HCT116 (cell line): ENCODE measurements around the gene DCAF11. TPM values are rescaled to one million over a fixed set of nuclear protein-coding genes. Genes with fewer than 3 reads are reported as not detected.

ENCODE experiments used
- ATAC-seq: fragments of 200-7000 bp; cut with Tn5 transposase; 2 replicates; pipeline ENCODE4 v1.9.1; 2020; ENCODE audit warnings: mild to moderate bottlenecking, moderate library complexity
- BruUV-seq: library from RNA; stranded (reverse); fragments of 400-500 nt; replicated peaks from 2 replicates; lab custom pipeline; 2021; lab: Mats Ljungman, UMichigan
- CTCF ChIA-PET: fragments of 300-600 bp; sonication (Branson Sonifier 250); formaldehyde crosslinking; loops from one replicate; lab custom pipeline; 2021; ENCODE audit warnings: antibody characterized with exemption; lab: Charles Lee
- POLR2A ChIA-PET: fragments of 300-600, 350-600 bp; sonication (Branson Sonifier 250); formaldehyde crosslinking; loops from one replicate; lab custom pipeline; 2021; ENCODE audit warnings: antibody characterized with exemption; lab: Charles Lee
- RAD21 ChIA-PET, 2 experiments: fragments of 300-600 bp; sonication (Branson Sonifier 250); formaldehyde crosslinking; loops; one replicate each; lab custom pipeline; 2023; ENCODE audit warnings: low total read pairs in 2 of 2; ENCODE audit not compliant: uncharacterized antibody in 2 of 2, unreplicated experiment in 2 of 2, low non-redundant PET in 1 of 2; lab: Charles Lee
- DNase-seq: peaks from one replicate; pipeline ENCODE4 v3.0.0-alpha.2; 2010; ENCODE audit warnings: low read depth, low spot score
- H2AFZ ChIP-seq: fragments of 200-600 bp; shearing (Covaris generic), sonication (generic); 2 replicates; pipeline ENCODE4 v1.6.1; 2017; ENCODE audit warnings: low read depth, mixed run types, mixed read lengths, antibody characterized with exemption, low read length; ENCODE audit not compliant: poor library complexity, severe bottlenecking
- H3K27ac ChIP-seq: 2 replicates; pipeline ENCODE4 v1.5.1; 2012; ENCODE audit warnings: low read depth, low read length
- H3K27me3 ChIP-seq: fragments of 200-600 bp; sonication (generic); 2 replicates; pipeline ENCODE4 v1.6.1; 2016; ENCODE audit warnings: mixed run types, low read length, mixed read lengths; ENCODE audit not compliant: insufficient read depth
- H3K36me3 ChIP-seq, 2 experiments: fragments of 200-500 bp in 1 of 2; fragments of 200-600 bp in 1 of 2; sonication (Bioruptor generic) in 1 of 2; sonication (generic) in 1 of 2; 2 replicates each; pipeline versions ENCODE4 v1.5.1 to v1.6.1; 2014 to 2016; ENCODE audit warnings: low read length in 2 of 2, inconsistent platforms in 1 of 2, mixed read lengths in 1 of 2, mixed run types in 1 of 2; ENCODE audit not compliant: insufficient read depth in 2 of 2, control insufficient read depth in 1 of 2
- H3K4me1 ChIP-seq, 2 experiments: fragments of 200-600 bp in 1 of 2; sonication (generic) in 1 of 2; 2 replicates each; pipeline versions ENCODE4 v1.5.1 to v1.6.1; 2012 to 2017; ENCODE audit warnings: low read length in 2 of 2, inconsistent platforms in 1 of 2, mild to moderate bottlenecking in 1 of 2, mixed read lengths in 1 of 2, mixed run types in 1 of 2, moderate library complexity in 1 of 2; ENCODE audit not compliant: insufficient read depth in 2 of 2, control insufficient read depth in 1 of 2
- H3K4me2 ChIP-seq: fragments of 200-600 bp; sonication (generic); 2 replicates; pipeline ENCODE4 v1.6.1; 2017; ENCODE audit warnings: mixed run types, low read length, mixed read lengths
- H3K4me3 ChIP-seq, 2 experiments: fragments of 200-600 bp in 1 of 2; sonication (generic) in 1 of 2; replicated peaks in 1 of 2; 2 replicates each; pipeline ENCODE4 v1.5.1; 2011 to 2016; ENCODE audit warnings: low read length in 2 of 2, control low read depth in 1 of 2, low read depth in 1 of 2, mild to moderate bottlenecking in 1 of 2, mixed read lengths in 1 of 2, mixed run types in 1 of 2
- H3K79me2 ChIP-seq: fragments of 200-600 bp; sonication (generic); 2 replicates; pipeline ENCODE4 v1.6.1; 2017; ENCODE audit warnings: mild to moderate bottlenecking, mixed run types, low read length, moderate library complexity, mixed read lengths; ENCODE audit not compliant: insufficient read depth
- H3K9ac ChIP-seq: fragments of 200-600 bp; sonication (generic); 2 replicates; pipeline ENCODE4 v1.6.1; 2016; ENCODE audit warnings: low read length, mixed read lengths
- H3K9me2 ChIP-seq: fragments of 200-600 bp; sonication (generic), shearing (Covaris generic); 2 replicates; pipeline ENCODE4 v1.6.1; 2017; ENCODE audit warnings: mixed run types, mild to moderate bottlenecking, moderate library complexity; ENCODE audit not compliant: insufficient read depth
- H3K9me3 ChIP-seq, 2 experiments: fragments of 200-500 bp in 1 of 2; fragments of 200-600 bp in 1 of 2; sonication (Bioruptor generic) in 1 of 2; sonication (generic) in 1 of 2; 2 replicates each; pipeline ENCODE4 v1.6.1; 2014 to 2017; ENCODE audit warnings: low read length in 2 of 2, mixed read lengths in 2 of 2, inconsistent platforms in 1 of 2, low read depth in 1 of 2, mild to moderate bottlenecking in 1 of 2, mixed run types in 1 of 2, moderate library complexity in 1 of 2; ENCODE audit not compliant: control insufficient read depth in 1 of 2, insufficient read depth in 1 of 2
- H4K20me1 ChIP-seq: fragments of 200-600 bp; sonication (generic), shearing (Covaris generic); 2 replicates; pipeline ENCODE4 v1.6.1; 2017; ENCODE audit warnings: mixed run types, mild to moderate bottlenecking, moderate library complexity; ENCODE audit not compliant: insufficient read depth
- ATF3 ChIP-seq: IDR thresholded peaks from 2 replicates; pipeline ENCODE4 v1.6.1; 2012
- CBX3 ChIP-seq: IDR thresholded peaks from 2 replicates; pipeline ENCODE4 v1.6.1; 2012; ENCODE audit warnings: low read depth
- CEBPB ChIP-seq: IDR thresholded peaks from 2 replicates; pipeline ENCODE4 v1.6.1; 2012; ENCODE audit warnings: low read depth
- CTCF ChIP-seq, 3 experiments: fragments of 200-600 bp in 1 of 3; sonication (generic) in 1 of 3; IDR thresholded peaks in 2 of 3; conservative IDR thresholded peaks in 1 of 3; 2 replicates each; pipeline ENCODE4 v1.5.1; 2012 to 2017; ENCODE audit warnings: low read depth in 2 of 3, low read length in 2 of 3, antibody characterized with exemption in 1 of 3, borderline replicate concordance in 1 of 3, control low read depth in 1 of 3, mild to moderate bottlenecking in 1 of 3, mixed read lengths in 1 of 3, mixed run types in 1 of 3, moderate library complexity in 1 of 3; ENCODE audit not compliant: insufficient read depth in 1 of 3
- EGR1 ChIP-seq: IDR thresholded peaks from 2 replicates; pipeline ENCODE4 v1.6.1; 2012; ENCODE audit warnings: low read depth
- ELF1 ChIP-seq: IDR thresholded peaks from 2 replicates; pipeline ENCODE4 v1.6.1; 2012; ENCODE audit warnings: low read depth, borderline replicate concordance
- EZH2 ChIP-seq: fragments of 200-600 bp; sonication (generic); IDR thresholded peaks from 2 replicates; pipeline ENCODE4 v1.6.1; 2017; ENCODE audit warnings: antibody characterized with exemption, mixed run types
- EZH2phosphoT487 ChIP-seq: fragments of 200-600 bp; IDR thresholded peaks from 2 replicates; pipeline ENCODE4 v1.6.1; 2018; ENCODE audit warnings: antibody characterized with exemption, borderline replicate concordance
- FOSL1 ChIP-seq: IDR thresholded peaks from 2 replicates; pipeline ENCODE4 v1.6.1; 2012; ENCODE audit warnings: low read depth
- JUND ChIP-seq: IDR thresholded peaks from 2 replicates; pipeline ENCODE4 v1.6.1; 2012
- POLR2A ChIP-seq: IDR thresholded peaks from 2 replicates; pipeline ENCODE4 v1.7.0; 2011; ENCODE audit warnings: borderline replicate concordance; ENCODE audit not compliant: insufficient read depth, insufficient read length; ENCODE audit errors: extremely low read depth
- POLR2AphosphoS5 ChIP-seq: IDR thresholded peaks from 2 replicates; pipeline ENCODE4 v1.6.1; 2011; ENCODE audit warnings: mild to moderate bottlenecking, low read depth, low read length, moderate library complexity
- RAD21 ChIP-seq: IDR thresholded peaks from 2 replicates; pipeline ENCODE4 v1.6.1; 2012; ENCODE audit warnings: low read depth, mild to moderate bottlenecking
- SIN3A ChIP-seq: IDR thresholded peaks from 2 replicates; pipeline ENCODE4 v1.6.1; 2012; ENCODE audit warnings: low read depth
- SRF ChIP-seq: IDR thresholded peaks from 2 replicates; pipeline ENCODE4 v1.6.1; 2012; ENCODE audit warnings: low read depth
- TCF7L2 ChIP-seq: IDR thresholded peaks from 2 replicates; pipeline ENCODE4 v1.7.0; 2011; ENCODE audit warnings: borderline replicate concordance, inconsistent platforms; ENCODE audit not compliant: insufficient read depth, insufficient read length; ENCODE audit errors: extremely low read depth
- YY1 ChIP-seq: IDR thresholded peaks from 2 replicates; pipeline ENCODE4 v1.6.1; 2011; ENCODE audit warnings: low read length, low read depth, moderate library complexity, mild to moderate bottlenecking; ENCODE audit not compliant: insufficient replicate concordance; ENCODE audit errors: extremely low read depth
- ZNF274 ChIP-seq: fragments of 200-500 bp; sonication (Bioruptor generic); IDR thresholded peaks from 2 replicates; pipeline ENCODE4 v1.6.1; 2014; ENCODE audit warnings: mild to moderate bottlenecking, low read depth, low read length, inconsistent platforms
- intact Hi-C: fragments of 100-400 bp; cut with micrococcal nuclease; formaldehyde crosslinking; loops from 2 replicates; pipeline ENCODE4 v1.10.0; 2022
- total RNA-seq: library from RNA; stranded (reverse); gene quantifications from one replicate; pipeline ENCODE4 v1.2.1, GENCODE V29; 2021; ENCODE audit not compliant: unreplicated experiment
- TF ChIP-seq, protein P1 (sequence below): IDR thresholded peaks from 2 replicates; pipeline ENCODE4 v1.6.1; 2012; ENCODE audit warnings: low read depth
- TF ChIP-seq, protein P2 (sequence below): IDR thresholded peaks from 2 replicates; pipeline ENCODE4 v1.6.1; 2011; ENCODE audit warnings: mild to moderate bottlenecking, low read length, moderate library complexity; ENCODE audit not compliant: insufficient replicate concordance; ENCODE audit errors: extremely low read depth

The DCAF11 gene
- total RNA-seq, 1 experiment from 2014 or later = 47.5 TPM

DNA sequence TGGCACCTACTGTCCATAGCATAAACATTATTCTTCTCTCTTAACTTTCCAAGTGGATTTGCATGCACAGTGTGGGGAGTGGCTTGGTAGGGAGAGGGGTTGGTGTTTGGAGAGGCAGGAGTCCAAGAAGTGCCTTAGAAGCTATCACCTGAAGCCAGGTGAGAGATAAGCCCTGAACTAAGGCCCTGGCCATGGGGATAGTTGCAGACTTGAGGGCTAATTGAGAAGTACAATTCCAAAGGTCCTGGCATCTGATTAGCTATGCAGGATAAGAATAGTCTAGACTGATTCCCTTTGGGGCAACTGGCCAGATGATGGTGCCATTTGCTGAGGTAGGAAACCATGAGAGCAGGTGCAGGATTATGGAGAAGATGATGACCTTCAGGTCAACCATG, 22.5 kb upstream of the DCAF11 start:
- no TSS peak for BruUV-seq
- intact Hi-C loops = loop anchor here (10.0 kb wide), 1 partner anchor 107 kb away; the partner anchor contains the start of gene DHRS4L2
- ATAC-seq (no peak), DNase-seq (no peak)
- no peak overlapping the region for H2AFZ ChIP-seq
- no peaks in the 10 kb centered on the region for H3K9me2 ChIP-seq
- RAD21 ChIA-PET = interaction anchor here (0.8 to 4.6 kb wide), 4 partner anchors 16 to 34 kb away, joined by 3 to 35 read pairs (median 16); no protein-coding TSS in a partner anchor
- H3K36me3 ChIP-seq = no peaks in the 10 kb centered on the region
- H3K9ac ChIP-seq = no peak overlapping the region
- no peaks in the 10 kb centered on the region for H3K27me3 ChIP-seq
- no peak overlapping the region for H3K4me2 ChIP-seq
- POLR2A ChIA-PET = interaction anchor here (1.4 to 4.5 kb wide), 5 partner anchors 9 to 35 kb away, joined by 3 to 49 read pairs (median 20); partner anchors contain the start of genes DCAF11 and NRL
- no peaks in the 10 kb centered on the region for H4K20me1 ChIP-seq
- H3K4me1 ChIP-seq = peaks cover 15 to 22% of the 10 kb centered on the region in 2 experiments
- TF ChIP-seq CBX3 (no peak), SRF (no peak), POLR2AphosphoS5 (no peak), CTCF (IDR thresholded peaks at IDR 0.05 in 2 of 3, conservative IDR thresholded peaks at IDR 0.05 in 1 of 3; ENCODE audit: borderline replicate concordance in 1 of 3, insufficient read depth in 1 of 3, low read depth in 2 of 3, low read length in 2 of 3) (no peak), ELF1 (no peak), RAD21 (no peak), CEBPB (no peak), FOSL1 (no peak), EGR1 (no peak), JUND (no peak), ZNF274 (no peak), EZH2phosphoT487 (no peak), EZH2 (no peak), POLR2A (no peak), TCF7L2 (no peak), ATF3 (no peak), YY1 (no peak), SIN3A (no peak)
- TF ChIP-seq, protein P1, sequence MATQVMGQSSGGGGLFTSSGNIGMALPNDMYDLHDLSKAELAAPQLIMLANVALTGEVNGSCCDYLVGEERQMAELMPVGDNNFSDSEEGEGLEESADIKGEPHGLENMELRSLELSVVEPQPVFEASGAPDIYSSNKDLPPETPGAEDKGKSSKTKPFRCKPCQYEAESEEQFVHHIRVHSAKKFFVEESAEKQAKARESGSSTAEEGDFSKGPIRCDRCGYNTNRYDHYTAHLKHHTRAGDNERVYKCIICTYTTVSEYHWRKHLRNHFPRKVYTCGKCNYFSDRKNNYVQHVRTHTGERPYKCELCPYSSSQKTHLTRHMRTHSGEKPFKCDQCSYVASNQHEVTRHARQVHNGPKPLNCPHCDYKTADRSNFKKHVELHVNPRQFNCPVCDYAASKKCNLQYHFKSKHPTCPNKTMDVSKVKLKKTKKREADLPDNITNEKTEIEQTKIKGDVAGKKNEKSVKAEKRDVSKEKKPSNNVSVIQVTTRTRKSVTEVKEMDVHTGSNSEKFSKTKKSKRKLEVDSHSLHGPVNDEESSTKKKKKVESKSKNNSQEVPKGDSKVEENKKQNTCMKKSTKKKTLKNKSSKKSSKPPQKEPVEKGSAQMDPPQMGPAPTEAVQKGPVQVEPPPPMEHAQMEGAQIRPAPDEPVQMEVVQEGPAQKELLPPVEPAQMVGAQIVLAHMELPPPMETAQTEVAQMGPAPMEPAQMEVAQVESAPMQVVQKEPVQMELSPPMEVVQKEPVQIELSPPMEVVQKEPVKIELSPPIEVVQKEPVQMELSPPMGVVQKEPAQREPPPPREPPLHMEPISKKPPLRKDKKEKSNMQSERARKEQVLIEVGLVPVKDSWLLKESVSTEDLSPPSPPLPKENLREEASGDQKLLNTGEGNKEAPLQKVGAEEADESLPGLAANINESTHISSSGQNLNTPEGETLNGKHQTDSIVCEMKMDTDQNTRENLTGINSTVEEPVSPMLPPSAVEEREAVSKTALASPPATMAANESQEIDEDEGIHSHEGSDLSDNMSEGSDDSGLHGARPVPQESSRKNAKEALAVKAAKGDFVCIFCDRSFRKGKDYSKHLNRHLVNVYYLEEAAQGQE = no peak
- TF ChIP-seq, protein P2, sequence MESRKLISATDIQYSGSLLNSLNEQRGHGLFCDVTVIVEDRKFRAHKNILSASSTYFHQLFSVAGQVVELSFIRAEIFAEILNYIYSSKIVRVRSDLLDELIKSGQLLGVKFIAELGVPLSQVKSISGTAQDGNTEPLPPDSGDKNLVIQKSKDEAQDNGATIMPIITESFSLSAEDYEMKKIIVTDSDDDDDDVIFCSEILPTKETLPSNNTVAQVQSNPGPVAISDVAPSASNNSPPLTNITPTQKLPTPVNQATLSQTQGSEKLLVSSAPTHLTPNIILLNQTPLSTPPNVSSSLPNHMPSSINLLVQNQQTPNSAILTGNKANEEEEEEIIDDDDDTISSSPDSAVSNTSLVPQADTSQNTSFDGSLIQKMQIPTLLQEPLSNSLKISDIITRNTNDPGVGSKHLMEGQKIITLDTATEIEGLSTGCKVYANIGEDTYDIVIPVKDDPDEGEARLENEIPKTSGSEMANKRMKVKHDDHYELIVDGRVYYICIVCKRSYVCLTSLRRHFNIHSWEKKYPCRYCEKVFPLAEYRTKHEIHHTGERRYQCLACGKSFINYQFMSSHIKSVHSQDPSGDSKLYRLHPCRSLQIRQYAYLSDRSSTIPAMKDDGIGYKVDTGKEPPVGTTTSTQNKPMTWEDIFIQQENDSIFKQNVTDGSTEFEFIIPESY = no peak
- no peak overlapping the region for H3K27ac ChIP-seq
- H3K9me3 ChIP-seq = no peaks in the 10 kb centered on the region
- no peak overlapping the region for H3K4me3 ChIP-seq
- CTCF ChIA-PET = interaction anchor here (1.0 to 6.3 kb wide), 7 partner anchors 12 to 151 kb away, joined by 3 to 149 read pairs (median 9); partner anchors contain the start of genes CARMIL3, DCAF11, IRF9 and NRL
- peaks cover 7% of the 10 kb centered on the region; the same call in 1 of the 2 replicates for H3K79me2 ChIP-seq
